ENCODE results near the gene PTX4. TPM values are rescaled to one million over a fixed set of nuclear protein-coding genes. Genes with fewer than 3 reads are reported as not detected.

The PTX4 gene
- polyA plus RNA-seq, 3 donors = 0.19 TPM; not detected in 2

DNA sequence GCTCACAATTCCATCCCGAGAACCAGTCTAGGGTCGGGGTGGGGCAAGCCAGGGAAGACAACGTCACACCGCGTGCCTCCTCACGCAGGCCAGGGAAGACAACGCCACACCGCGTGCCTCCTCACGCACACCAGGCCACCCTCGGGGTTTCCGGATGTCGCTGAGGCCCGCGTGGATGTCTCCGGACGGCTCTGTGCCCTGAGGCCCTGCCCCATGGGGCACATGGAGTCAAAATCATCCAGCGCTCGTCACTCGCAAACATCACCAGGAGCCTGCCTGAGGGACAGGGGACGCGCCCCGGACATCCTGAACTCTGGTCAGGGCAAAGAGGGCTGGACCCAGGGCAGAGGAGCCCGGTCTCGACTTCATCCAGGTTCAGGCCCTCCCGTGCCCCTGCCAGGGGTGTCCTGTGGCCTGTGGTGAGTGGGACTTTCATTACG, 48.4 kb upstream of the PTX4 start:
- TF ChIP-seq CTCF (IDR thresholded peaks at IDR 0.05) = no peak
- H3K9ac ChIP-seq (ENCODE audit: insufficient read depth, low read length, poor library complexity, severe bottlenecking) = no peak overlapping the region
- no peaks in the 10 kb centered on the region for H3K9me3 ChIP-seq (replicated peaks in 1 of 2; ENCODE audit: control insufficient read depth in 1 of 2, insufficient read depth in 1 of 2, low read length in 2 of 2)
- no peak overlapping the region for H3K4me2 ChIP-seq (replicated peaks; ENCODE audit: extremely low read depth, low read length, poor library complexity, severe bottlenecking)
- no peak for DNase-seq
- Mint-ChIP-seq H3K4me3 (no peak overlapping the region), H3K4me1 (peaks cover 18% of the 10 kb centered on the region), H3K9me3 (peaks cover 0 to 7% (median 0%) of the 10 kb centered on the region in 7 donors), H3K27me3 (ENCODE audit: low read depth in 3 of 3) (peaks cover 36 to 51% (median 41%) of the 10 kb centered on the region in 3 donors), H3K36me3 (peaks cover 7 to 24% of the 10 kb centered on the region in 2 donors), H3K27ac (no peak overlapping the region)
- no peaks in the 10 kb centered on the region for H3K36me3 ChIP-seq (replicated peaks in 1 of 2; ENCODE audit: control insufficient read depth in 1 of 2, insufficient read depth in 2 of 2, low read length in 2 of 2)
- intact Hi-C loops (cut with micrococcal nuclease) = no loop called here
- H3K4me3 ChIP-seq (replicated peaks in 1 of 3; ENCODE audit: low read depth in 2 of 3, low read length in 3 of 3) = no peak overlapping the region
- H3K79me2 ChIP-seq (ENCODE audit: insufficient read depth, low read length) = no peaks in the 10 kb centered on the region
- H3K27ac ChIP-seq (ENCODE audit: low read depth in 1 of 2, low read length in 2 of 2) = no peak overlapping the region
- peaks cover 0 to 40% of the 10 kb centered on the region in 2 donors for H3K27me3 ChIP-seq (ENCODE audit: control insufficient read depth in 2 of 2, insufficient read depth in 2 of 2, low read length in 2 of 2)
- WGBS (ENCODE audit: insufficient coverage) = 85% methylated on average over 24 of the region's 27 CpGs
- no peaks in the 10 kb centered on the region for H4K20me1 ChIP-seq (ENCODE audit: insufficient read depth, low read length)
- H2AFZ ChIP-seq (ENCODE audit: insufficient read depth, low read depth, low read length, poor library complexity, severe bottlenecking) = no peak overlapping the region
- peaks cover 19 to 23% of the 10 kb centered on the region in 2 donors for H3K4me1 ChIP-seq (ENCODE audit: control insufficient read depth in 1 of 2, insufficient read depth in 2 of 2, low read length in 2 of 2)

- Histone ChIP-seq H3K79me2 (ENCODE audit: insufficient read depth, low read length) (no peaks in the 10 kb centered on the region), H3K9me3 (replicated peaks in 1 of 2; ENCODE audit: control insufficient read depth in 1 of 2, insufficient read depth in 1 of 2, low read length in 2 of 2) (no peaks in the 10 kb centered on the region), H3K27me3 (ENCODE audit: control insufficient read depth in 2 of 2, insufficient read depth in 2 of 2, low read length in 2 of 2) (peaks cover 0 to 43% of the 10 kb centered on the region in 2 donors), H3K27ac (ENCODE audit: low read depth in 1 of 2, low read length in 2 of 2) (no peak overlapping the region), H3K4me2 (replicated peaks; ENCODE audit: extremely low read depth, low read length, poor library complexity, severe bottlenecking) (no peak overlapping the region), H3K9ac (ENCODE audit: insufficient read depth, low read length, poor library complexity, severe bottlenecking) (no peak overlapping the region), H3K36me3 (replicated peaks in 1 of 2; ENCODE audit: control insufficient read depth in 1 of 2, insufficient read depth in 2 of 2, low read length in 2 of 2) (no peaks in the 10 kb centered on the region), H2AFZ (ENCODE audit: insufficient read depth, low read depth, low read length, poor library complexity, severe bottlenecking) (no peak overlapping the region), H3K4me3 (replicated peaks in 1 of 3; ENCODE audit: low read depth in 2 of 3, low read length in 3 of 3) (no peak overlapping the region), H3K4me1 (ENCODE audit: control insufficient read depth in 1 of 2, insufficient read depth in 2 of 2, low read length in 2 of 2) (peaks cover 15 to 17% of the 10 kb centered on the region in 2 donors), H4K20me1 (ENCODE audit: insufficient read depth, low read length) (no peaks in the 10 kb centered on the region)
- H3K9me3 Mint-ChIP-seq = peaks cover 0 to 7% (median 0%) of the 10 kb centered on the region in 7 donors
- no peak for DNase-seq
- no peak overlapping the region for H3K4me3 Mint-ChIP-seq
- no peak overlapping the region for H3K27ac Mint-ChIP-seq
- peaks cover 15% of the 10 kb centered on the region for H3K4me1 Mint-ChIP-seq
- peaks cover 37 to 52% (median 41%) of the 10 kb centered on the region in 3 donors for H3K27me3 Mint-ChIP-seq (ENCODE audit: low read depth in 3 of 3)
- peaks cover 7 to 24% of the 10 kb centered on the region in 2 donors for H3K36me3 Mint-ChIP-seq
- intact Hi-C loops (cut with micrococcal nuclease) = no loop called here
- TF ChIP-seq CTCF (IDR thresholded peaks at IDR 0.05) = no peak
- 76% methylated on average over 10 of the region's 13 CpGs for WGBS (ENCODE audit: insufficient coverage)
Observed at GRCh38 chr16:1536601-1537000, 47.9 kb upstream of the PTX4 start.

Data from CD14-positive monocyte (primary cell).